GM12864 (cell line): ENCODE measurements around the gene ZFHX3.

Source experiments
- DNase-seq: peaks from one replicate; pipeline ENCODE4 v3.0.0-alpha.2; 2011; ENCODE audit warnings: low read depth
- H3K4me3 ChIP-seq: 2 replicates; pipeline ENCODE4 v1.5.1; 2011; ENCODE audit warnings: mild to moderate bottlenecking, low read depth, low read length, control low read depth
- CTCF ChIP-seq: IDR thresholded peaks from 2 replicates; pipeline ENCODE4 v1.5.1; 2011; ENCODE audit warnings: low read depth, mild to moderate bottlenecking, moderate library complexity, low read length, control low read depth, inconsistent platforms; ENCODE audit errors: missing control alignments

The ZFHX3 gene

GRCh38 chr16:72875291-72876031 is 172.5 kb downstream of the ZFHX3 start:
- DNase-seq = no peak
- no peak for TF ChIP-seq CTCF
- H3K4me3 ChIP-seq = no peak overlapping the region

- H3K4me3 ChIP-seq = no peak overlapping the region
- TF ChIP-seq CTCF = no peak
- DNase-seq = no peak
Observed at GRCh38 chr16:72873853-72874252, 174.1 kb downstream of the ZFHX3 start.

GRCh38 chr16:72873044-72873443 is 174.9 kb downstream of the ZFHX3 start:
- DNase-seq = no peak
- TF ChIP-seq CTCF = no peak
- no peak overlapping the region for H3K4me3 ChIP-seq

GRCh38 chr16:72865835-72866234 is 182.1 kb downstream of the ZFHX3 start:
- no peak for DNase-seq
- no peak for TF ChIP-seq CTCF
- no peak overlapping the region for H3K4me3 ChIP-seq

GRCh38 chr16:72865258-72865657 is 182.7 kb downstream of the ZFHX3 start:
- no peak overlapping the region for H3K4me3 ChIP-seq
- no peak for DNase-seq

GRCh38 chr16:72864130-72864833 is 183.6 kb downstream of the ZFHX3 start:
- no peak for DNase-seq
- no peak for TF ChIP-seq CTCF
- no peak overlapping the region for H3K4me3 ChIP-seq

More at GRCh38 chr16:72865258-72865657, 182.7 kb downstream of the ZFHX3 start:
- no peak for TF ChIP-seq CTCF

- no peak overlapping the region for H3K4me3 ChIP-seq
- TF ChIP-seq CTCF = no peak
- no peak for DNase-seq
Observed at GRCh38 chr16:72862090-72862489, 185.8 kb downstream of the ZFHX3 start.
